ENCODE results near the gene LSM2.

The LSM2 gene

DNA sequence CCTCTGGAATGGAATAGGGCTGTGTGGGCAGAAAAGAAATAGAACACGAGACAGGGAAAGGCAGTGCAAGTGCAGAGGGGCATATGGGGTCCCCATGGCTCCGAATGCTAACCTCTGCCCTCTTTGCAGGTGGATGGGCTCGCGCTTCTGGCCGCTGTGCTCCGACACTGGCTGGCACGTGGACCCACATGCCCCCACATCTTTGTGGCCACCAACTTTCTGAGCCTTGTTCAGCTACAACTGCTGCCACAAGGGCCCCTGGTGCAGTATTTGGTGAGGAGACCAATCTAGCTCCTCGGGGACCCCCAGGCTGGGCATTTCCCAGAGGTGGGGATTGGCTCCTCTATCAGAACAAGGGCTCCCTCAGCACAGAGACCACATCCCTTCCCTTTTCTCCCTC, 45.4 kb downstream of the LSM2 start:
- no peaks in the 10 kb centered on the region for H3K79me2 ChIP-seq (ENCODE audit: insufficient read depth, low read length)
- no peak overlapping the region for H3K4me2 ChIP-seq (ENCODE audit: low read depth, low read length, poor library complexity, severe bottlenecking)
- H3K4me3 ChIP-seq (ENCODE audit: low read length, poor library complexity, severe bottlenecking): no peak overlapping the region
- no peaks in the 10 kb centered on the region for H3K9me3 ChIP-seq (ENCODE audit: insufficient read depth, low read depth, low read length)
- no peaks in the 10 kb centered on the region; the same call in 1 of the 2 replicates for H3K36me3 ChIP-seq (ENCODE audit: insufficient read depth, low read length)
- H2AFZ ChIP-seq (ENCODE audit: low read length): no peak overlapping the region
- H3K27me3 ChIP-seq (ENCODE audit: insufficient read depth, low read length, poor library complexity, severe bottlenecking): no peaks in the 10 kb centered on the region
- peaks cover 12% of the 10 kb centered on the region for H3K4me1 ChIP-seq (ENCODE audit: insufficient read depth, low read length, poor library complexity, severe bottlenecking)
- no peak overlapping the region for H3K9ac ChIP-seq (ENCODE audit: low read depth, low read length, poor library complexity, severe bottlenecking)
- TF ChIP-seq, protein P1, sequence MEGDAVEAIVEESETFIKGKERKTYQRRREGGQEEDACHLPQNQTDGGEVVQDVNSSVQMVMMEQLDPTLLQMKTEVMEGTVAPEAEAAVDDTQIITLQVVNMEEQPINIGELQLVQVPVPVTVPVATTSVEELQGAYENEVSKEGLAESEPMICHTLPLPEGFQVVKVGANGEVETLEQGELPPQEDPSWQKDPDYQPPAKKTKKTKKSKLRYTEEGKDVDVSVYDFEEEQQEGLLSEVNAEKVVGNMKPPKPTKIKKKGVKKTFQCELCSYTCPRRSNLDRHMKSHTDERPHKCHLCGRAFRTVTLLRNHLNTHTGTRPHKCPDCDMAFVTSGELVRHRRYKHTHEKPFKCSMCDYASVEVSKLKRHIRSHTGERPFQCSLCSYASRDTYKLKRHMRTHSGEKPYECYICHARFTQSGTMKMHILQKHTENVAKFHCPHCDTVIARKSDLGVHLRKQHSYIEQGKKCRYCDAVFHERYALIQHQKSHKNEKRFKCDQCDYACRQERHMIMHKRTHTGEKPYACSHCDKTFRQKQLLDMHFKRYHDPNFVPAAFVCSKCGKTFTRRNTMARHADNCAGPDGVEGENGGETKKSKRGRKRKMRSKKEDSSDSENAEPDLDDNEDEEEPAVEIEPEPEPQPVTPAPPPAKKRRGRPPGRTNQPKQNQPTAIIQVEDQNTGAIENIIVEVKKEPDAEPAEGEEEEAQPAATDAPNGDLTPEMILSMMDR (conservative IDR thresholded peaks at IDR 0.05; ENCODE audit: low read length): no peak
- TF ChIP-seq EZH2phosphoT487 (IDR thresholded peaks at IDR 0.05; ENCODE audit: borderline replicate concordance): no peak
- no peaks in the 10 kb centered on the region for H3K9me2 ChIP-seq (replicated peaks; ENCODE audit: low read depth, low read length)
- H4K20me1 ChIP-seq (ENCODE audit: insufficient read depth, low read length, poor library complexity, severe bottlenecking): no peaks in the 10 kb centered on the region
- no peaks in the 10 kb centered on the region for H3F3A ChIP-seq (ENCODE audit: low read depth)

GRCh38 chr6:31760790-31761189, 46.0 kb downstream of the LSM2 start:
- no peak overlapping the region for H3K9ac ChIP-seq (ENCODE audit: low read depth, low read length, poor library complexity, severe bottlenecking)

GRCh38 chr6:31758281-31758680, 48.5 kb downstream of the LSM2 start:
- no peaks in the 10 kb centered on the region for H3K27me3 ChIP-seq (ENCODE audit: insufficient read depth, low read length, poor library complexity, severe bottlenecking)
- no peak for TF ChIP-seq EZH2phosphoT487 (IDR thresholded peaks at IDR 0.05; ENCODE audit: borderline replicate concordance)
- TF ChIP-seq, protein P1 (conservative IDR thresholded peaks at IDR 0.05; ENCODE audit: low read length): no peak
- no peaks in the 10 kb centered on the region for H3K9me3 ChIP-seq (ENCODE audit: insufficient read depth, low read depth, low read length)
- H3K4me3 ChIP-seq (ENCODE audit: low read length, poor library complexity, severe bottlenecking): no peak overlapping the region
- no peaks in the 10 kb centered on the region for H3K79me2 ChIP-seq (ENCODE audit: insufficient read depth, low read length)
- no peak overlapping the region for H3K4me2 ChIP-seq (ENCODE audit: low read depth, low read length, poor library complexity, severe bottlenecking)
- H4K20me1 ChIP-seq (ENCODE audit: insufficient read depth, low read length, poor library complexity, severe bottlenecking): no peaks in the 10 kb centered on the region
- H3K36me3 ChIP-seq (ENCODE audit: insufficient read depth, low read length): no peaks in the 10 kb centered on the region; the same call in 1 of the 2 replicates
- H3K4me1 ChIP-seq (ENCODE audit: insufficient read depth, low read length, poor library complexity, severe bottlenecking): peaks cover 12% of the 10 kb centered on the region
- no peak overlapping the region for H2AFZ ChIP-seq (ENCODE audit: low read length)
- no peaks in the 10 kb centered on the region for H3F3A ChIP-seq (ENCODE audit: low read depth)
- no peak overlapping the region for H3K9ac ChIP-seq (ENCODE audit: low read depth, low read length, poor library complexity, severe bottlenecking)
- no peaks in the 10 kb centered on the region for H3K9me2 ChIP-seq (replicated peaks; ENCODE audit: low read depth, low read length)

More at GRCh38 chr6:31760790-31761189, 46.0 kb downstream of the LSM2 start:
- H3K4me1 ChIP-seq (ENCODE audit: insufficient read depth, low read length, poor library complexity, severe bottlenecking): peaks cover 12% of the 10 kb centered on the region
- H3K79me2 ChIP-seq (ENCODE audit: insufficient read depth, low read length): no peaks in the 10 kb centered on the region
- H3K4me2 ChIP-seq (ENCODE audit: low read depth, low read length, poor library complexity, severe bottlenecking): no peak overlapping the region
- TF ChIP-seq EZH2phosphoT487 (IDR thresholded peaks at IDR 0.05; ENCODE audit: borderline replicate concordance): no peak
- TF ChIP-seq, protein P1 (conservative IDR thresholded peaks at IDR 0.05; ENCODE audit: low read length): no peak
- H4K20me1 ChIP-seq (ENCODE audit: insufficient read depth, low read length, poor library complexity, severe bottlenecking): no peaks in the 10 kb centered on the region
- H3K27me3 ChIP-seq (ENCODE audit: insufficient read depth, low read length, poor library complexity, severe bottlenecking): no peaks in the 10 kb centered on the region
- no peaks in the 10 kb centered on the region for H3K9me3 ChIP-seq (ENCODE audit: insufficient read depth, low read depth, low read length)
- H3K4me3 ChIP-seq (ENCODE audit: low read length, poor library complexity, severe bottlenecking): no peak overlapping the region
- no peaks in the 10 kb centered on the region; the same call in 1 of the 2 replicates for H3K36me3 ChIP-seq (ENCODE audit: insufficient read depth, low read length)
- H2AFZ ChIP-seq (ENCODE audit: low read length): no peak overlapping the region
- no peaks in the 10 kb centered on the region for H3K9me2 ChIP-seq (replicated peaks; ENCODE audit: low read depth, low read length)
- no peaks in the 10 kb centered on the region for H3F3A ChIP-seq (ENCODE audit: low read depth)

Measured in Loucy (cell line).